Calu3 (cell line): Measurements from ENCODE around the gene CCDC196. TPM values are rescaled to one million over a fixed set of nuclear protein-coding genes. Genes with fewer than 3 reads are reported as not detected.

Experiments used
- BruUV-seq: library from RNA; stranded (reverse); fragments of 400-500 nt; replicated peaks from 2 replicates; lab custom pipeline; 2021; lab: Mats Ljungman, UMichigan
- CTCF ChIA-PET: fragments of 300-600 bp; sonication (Branson Sonifier 250); formaldehyde crosslinking; loops from one replicate; lab custom pipeline; 2022; ENCODE audit warnings: antibody characterized with exemption; lab: Charles Lee
- DNase-seq: peaks from one replicate; pipeline ENCODE4 v3.0.0; 2022
- H3K27ac Mint-ChIP-seq: one replicate; pipeline ENCODE4 v1.8.0; 2022; ENCODE audit warnings: mixed read lengths; ENCODE audit not compliant: unreplicated experiment
- H3K27me3 Mint-ChIP-seq: one replicate; pipeline ENCODE4 v1.8.0; 2022; ENCODE audit warnings: mixed read lengths; ENCODE audit not compliant: unreplicated experiment
- H3K36me3 Mint-ChIP-seq: one replicate; pipeline ENCODE4 v1.8.0; 2022; ENCODE audit warnings: mild to moderate bottlenecking, moderate library complexity, mixed read lengths; ENCODE audit not compliant: insufficient read depth, unreplicated experiment
- H3K4me1 Mint-ChIP-seq: one replicate; pipeline ENCODE4 v1.8.0; 2022; ENCODE audit warnings: mild to moderate bottlenecking, low read depth, mixed read lengths; ENCODE audit not compliant: unreplicated experiment
- H3K4me3 Mint-ChIP-seq: one replicate; pipeline ENCODE4 v1.8.0; 2022; ENCODE audit warnings: mild to moderate bottlenecking, low read depth, moderate library complexity, mixed read lengths; ENCODE audit not compliant: unreplicated experiment
- H3K9me3 Mint-ChIP-seq: one replicate; pipeline ENCODE4 v1.8.0; 2022; ENCODE audit warnings: low read depth, mixed read lengths; ENCODE audit not compliant: unreplicated experiment
- intact Hi-C: fragments of 100-400 bp; cut with micrococcal nuclease; formaldehyde crosslinking; loops from one replicate; pipeline ENCODE4 v1.10.0; 2022; ENCODE audit not compliant: unreplicated experiment
- total RNA-seq: library from RNA; stranded (reverse); gene quantifications from 2 replicates; pipeline ENCODE4 v1.2.3, GENCODE V29; 2022
- TF ChIP-seq, protein P1 (sequence below): fragments of 200-600 bp; IDR thresholded peaks from one replicate; pipeline ENCODE4 v1.8.0; 2022; ENCODE audit warnings: antibody characterized with exemption; ENCODE audit not compliant: unreplicated experiment

Gene CCDC196
- total RNA-seq, 1 experiment from 2014 or later: not detected

GRCh38 chr14:66511849-66512248 lies 25.7 kb downstream of the CCDC196 start:
- BruUV-seq: no TSS peak
- Mint-ChIP-seq H3K27me3 (no peaks in the 10 kb centered on the region), H3K4me1 (peaks cover 16% of the 10 kb centered on the region), H3K27ac (no peak overlapping the region), H3K9me3 (no peaks in the 10 kb centered on the region), H3K4me3 (no peak overlapping the region), H3K36me3 (peaks cover 34% of the 10 kb centered on the region)
- TF ChIP-seq, protein P1, sequence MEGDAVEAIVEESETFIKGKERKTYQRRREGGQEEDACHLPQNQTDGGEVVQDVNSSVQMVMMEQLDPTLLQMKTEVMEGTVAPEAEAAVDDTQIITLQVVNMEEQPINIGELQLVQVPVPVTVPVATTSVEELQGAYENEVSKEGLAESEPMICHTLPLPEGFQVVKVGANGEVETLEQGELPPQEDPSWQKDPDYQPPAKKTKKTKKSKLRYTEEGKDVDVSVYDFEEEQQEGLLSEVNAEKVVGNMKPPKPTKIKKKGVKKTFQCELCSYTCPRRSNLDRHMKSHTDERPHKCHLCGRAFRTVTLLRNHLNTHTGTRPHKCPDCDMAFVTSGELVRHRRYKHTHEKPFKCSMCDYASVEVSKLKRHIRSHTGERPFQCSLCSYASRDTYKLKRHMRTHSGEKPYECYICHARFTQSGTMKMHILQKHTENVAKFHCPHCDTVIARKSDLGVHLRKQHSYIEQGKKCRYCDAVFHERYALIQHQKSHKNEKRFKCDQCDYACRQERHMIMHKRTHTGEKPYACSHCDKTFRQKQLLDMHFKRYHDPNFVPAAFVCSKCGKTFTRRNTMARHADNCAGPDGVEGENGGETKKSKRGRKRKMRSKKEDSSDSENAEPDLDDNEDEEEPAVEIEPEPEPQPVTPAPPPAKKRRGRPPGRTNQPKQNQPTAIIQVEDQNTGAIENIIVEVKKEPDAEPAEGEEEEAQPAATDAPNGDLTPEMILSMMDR: no peak
- no peak for DNase-seq
- intact Hi-C loops: no loop called here
- CTCF ChIA-PET: no interaction called here

GRCh38 chr14:66514213-66514612 lies 28.0 kb downstream of the CCDC196 start:
- H3K27me3 Mint-ChIP-seq: no peaks in the 10 kb centered on the region
- no peak overlapping the region for H3K4me3 Mint-ChIP-seq
- intact Hi-C loops: no loop called here
- peaks cover 11% of the 10 kb centered on the region for H3K36me3 Mint-ChIP-seq
- H3K27ac Mint-ChIP-seq: no peak overlapping the region
- DNase-seq: no peak
- CTCF ChIA-PET: interaction anchor here (0.7 kb wide), 1 partner anchor 28 kb away, joined by 3 read pairs; no protein-coding TSS in a partner anchor
- peaks cover 16% of the 10 kb centered on the region for H3K4me1 Mint-ChIP-seq
- no peaks in the 10 kb centered on the region for H3K9me3 Mint-ChIP-seq
- TF ChIP-seq, protein P1: no peak
- no TSS peak for BruUV-seq

DNA sequence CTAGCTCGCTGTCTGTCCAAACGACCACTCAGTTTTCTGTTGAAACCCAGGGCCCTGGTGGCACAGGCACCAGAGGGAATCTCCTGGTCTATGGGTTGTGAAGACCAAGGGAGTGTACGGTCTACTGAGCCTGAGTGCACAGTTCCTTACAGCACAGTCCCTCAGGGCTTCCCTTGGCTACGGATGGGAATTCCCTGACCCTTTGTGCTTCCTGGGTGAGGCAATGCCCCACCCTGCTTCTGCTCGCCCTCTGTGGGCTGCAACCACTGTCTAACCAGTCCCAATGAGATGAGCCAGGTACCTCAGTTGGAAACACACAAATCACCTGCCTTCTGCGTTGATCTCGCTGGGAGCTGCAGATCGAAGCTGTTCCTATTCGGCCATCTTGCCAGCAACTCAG lies 44.4 kb downstream of the CCDC196 start:
- H3K4me3 Mint-ChIP-seq: no peak overlapping the region
- no peaks in the 10 kb centered on the region for H3K27me3 Mint-ChIP-seq
- H3K36me3 Mint-ChIP-seq: peaks cover 4% of the 10 kb centered on the region
- H3K27ac Mint-ChIP-seq: peak overlapping the region; percentile 33
- DNase-seq: peak; percentile 61
- peaks cover 16% of the 10 kb centered on the region for H3K4me1 Mint-ChIP-seq
- intact Hi-C loops: no loop called here
- H3K9me3 Mint-ChIP-seq: peaks cover 7% of the 10 kb centered on the region
- CTCF ChIA-PET: interaction anchor here (0.7 kb wide), 1 partner anchor 69 kb away, joined by 3 read pairs; no protein-coding TSS in a partner anchor
- TF ChIP-seq, protein P1: no peak
- BruUV-seq: no TSS peak

DNA sequence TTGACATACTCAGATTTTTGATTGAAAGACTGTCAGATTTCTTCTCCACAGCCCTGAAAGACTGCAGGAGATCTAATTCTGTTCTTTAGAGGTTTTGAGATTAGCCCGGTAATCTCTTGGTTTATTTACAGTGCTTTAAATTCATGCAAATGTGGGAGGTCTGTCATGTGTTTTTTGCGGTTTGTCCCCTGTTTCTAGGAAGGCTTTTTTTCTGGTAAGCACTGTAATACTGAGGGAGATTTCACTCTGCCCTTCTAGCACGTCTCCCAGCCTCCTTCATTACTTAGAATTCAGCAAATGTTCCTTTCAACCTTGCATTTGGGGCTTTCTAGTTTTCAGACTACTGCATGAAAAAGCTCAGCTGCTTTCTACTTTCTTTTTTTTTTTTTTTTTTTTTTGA lies 52.9 kb downstream of the CCDC196 start:
- H3K4me1 Mint-ChIP-seq: peaks cover 7% of the 10 kb centered on the region
- H3K27me3 Mint-ChIP-seq: no peaks in the 10 kb centered on the region
- H3K4me3 Mint-ChIP-seq: no peak overlapping the region
- CTCF ChIA-PET: no interaction called here
- no peak for DNase-seq
- H3K36me3 Mint-ChIP-seq: no peaks in the 10 kb centered on the region
- intact Hi-C loops: no loop called here
- TF ChIP-seq, protein P1: no peak
- no peak overlapping the region for H3K27ac Mint-ChIP-seq
- no TSS peak for BruUV-seq
- H3K9me3 Mint-ChIP-seq: no peaks in the 10 kb centered on the region
